OCI-LY7 (cell line): ENCODE measurements around the gene GNL1.

Source experiments
- EZH2phosphoT487 ChIP-seq: fragments of 200-600 bp; sonication (generic); IDR thresholded peaks from 2 replicates; pipeline ENCODE4 v1.6.1; 2018; ENCODE audit warnings: low read depth, borderline replicate concordance, mild to moderate bottlenecking, mixed run types, antibody characterized with exemption, low read length, moderate library complexity, mixed read lengths
- TF ChIP-seq, protein P1 (sequence below): fragments of 200-600 bp; sonication (generic); conservative IDR thresholded peaks from 2 replicates; pipeline ENCODE4 v1.5.1; 2014; ENCODE audit warnings: mild to moderate bottlenecking, antibody characterized with exemption, low read length, moderate library complexity, mixed read lengths

DNA sequence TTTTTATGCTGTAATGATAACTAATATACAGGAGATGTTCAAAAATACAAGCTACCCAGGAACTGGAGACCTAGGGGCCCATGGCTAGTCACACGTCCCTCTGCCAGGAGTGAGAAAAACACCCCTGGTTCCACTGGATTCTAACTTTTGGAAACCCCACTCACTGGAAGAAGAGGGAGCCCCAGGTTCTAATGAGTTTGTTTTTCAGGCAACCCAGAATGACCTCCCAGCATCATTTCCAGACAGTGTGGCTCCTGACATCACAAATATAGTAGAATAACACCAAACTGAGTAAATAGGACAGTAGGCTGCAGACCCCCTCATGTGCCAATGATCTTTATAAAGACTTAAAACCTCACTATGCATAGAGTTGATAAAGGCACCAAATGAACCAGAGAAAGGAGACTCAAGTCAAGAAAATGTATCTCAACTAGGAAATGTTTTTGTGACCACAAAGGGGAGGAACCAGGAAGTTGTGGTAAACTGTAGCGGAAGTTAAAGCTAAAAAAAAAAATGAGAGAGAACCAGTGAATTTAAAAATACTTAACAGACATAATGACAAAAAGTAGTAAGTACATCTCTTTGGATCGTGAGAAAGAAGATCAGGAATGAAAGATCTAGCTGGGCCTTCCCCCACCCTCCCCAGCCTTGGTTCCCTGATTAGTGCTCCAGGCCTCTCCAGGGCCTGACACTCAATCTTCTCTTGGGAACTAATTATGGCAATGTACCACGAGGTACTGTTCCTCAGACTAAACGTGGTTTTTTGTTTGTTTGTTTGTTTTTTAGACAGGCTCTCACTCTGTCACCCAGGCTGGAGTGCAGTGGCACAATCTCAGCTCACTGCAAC, 47.2 kb downstream of the GNL1 start:
- TF ChIP-seq, protein P1, sequence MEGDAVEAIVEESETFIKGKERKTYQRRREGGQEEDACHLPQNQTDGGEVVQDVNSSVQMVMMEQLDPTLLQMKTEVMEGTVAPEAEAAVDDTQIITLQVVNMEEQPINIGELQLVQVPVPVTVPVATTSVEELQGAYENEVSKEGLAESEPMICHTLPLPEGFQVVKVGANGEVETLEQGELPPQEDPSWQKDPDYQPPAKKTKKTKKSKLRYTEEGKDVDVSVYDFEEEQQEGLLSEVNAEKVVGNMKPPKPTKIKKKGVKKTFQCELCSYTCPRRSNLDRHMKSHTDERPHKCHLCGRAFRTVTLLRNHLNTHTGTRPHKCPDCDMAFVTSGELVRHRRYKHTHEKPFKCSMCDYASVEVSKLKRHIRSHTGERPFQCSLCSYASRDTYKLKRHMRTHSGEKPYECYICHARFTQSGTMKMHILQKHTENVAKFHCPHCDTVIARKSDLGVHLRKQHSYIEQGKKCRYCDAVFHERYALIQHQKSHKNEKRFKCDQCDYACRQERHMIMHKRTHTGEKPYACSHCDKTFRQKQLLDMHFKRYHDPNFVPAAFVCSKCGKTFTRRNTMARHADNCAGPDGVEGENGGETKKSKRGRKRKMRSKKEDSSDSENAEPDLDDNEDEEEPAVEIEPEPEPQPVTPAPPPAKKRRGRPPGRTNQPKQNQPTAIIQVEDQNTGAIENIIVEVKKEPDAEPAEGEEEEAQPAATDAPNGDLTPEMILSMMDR: no peak
- TF ChIP-seq EZH2phosphoT487: no peak
